ENCODE results near the gene PDE4B. TPM values are rescaled to one million over a fixed set of nuclear protein-coding genes. Genes with fewer than 3 reads are reported as not detected.

The PDE4B gene
- total RNA-seq, 1 experiment from 2014 or later, result 83.5 TPM

DNA sequence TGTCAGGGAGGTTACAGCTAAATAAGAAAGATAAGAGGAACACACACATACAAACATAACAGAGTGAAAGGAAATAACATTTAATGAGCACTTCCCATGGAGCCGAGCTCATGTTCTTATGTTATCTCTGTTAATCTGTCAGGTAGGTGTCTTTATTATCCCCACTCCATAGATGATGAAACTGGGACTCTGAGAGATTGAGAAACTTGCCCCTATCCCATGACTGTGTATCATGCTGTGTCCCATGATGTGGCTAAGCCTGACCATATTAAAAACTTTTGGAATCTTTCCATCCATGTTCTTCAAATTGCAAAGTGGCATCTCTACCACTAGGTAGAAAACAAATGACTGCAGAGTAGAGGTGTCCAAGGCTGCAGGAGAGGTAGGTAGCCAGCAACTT, 456.1 kb downstream of the PDE4B start:
- no peak for DNase-seq (ENCODE audit: extremely low read depth, low read depth)

DNA sequence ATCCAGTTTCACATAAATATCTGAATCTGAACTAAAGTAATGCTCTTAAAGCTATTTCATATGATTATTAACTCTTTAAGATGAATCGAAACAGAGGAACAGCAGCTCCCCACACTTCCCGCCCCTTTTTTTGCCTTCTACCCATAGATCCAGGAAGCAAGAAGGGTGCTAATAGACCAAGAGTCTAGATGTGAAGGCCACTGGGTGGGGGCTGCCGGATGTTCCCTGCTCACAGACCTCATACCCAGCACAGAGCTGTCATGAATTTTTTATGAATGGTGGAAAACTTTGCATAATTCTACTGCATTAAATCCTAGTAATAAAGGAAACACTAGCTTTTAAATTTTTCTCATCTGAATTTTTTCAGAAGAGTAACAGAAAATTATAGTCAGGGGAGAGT, 457.4 kb downstream of the PDE4B start:
- DNase-seq (ENCODE audit: extremely low read depth, low read depth), result no peak

DNA sequence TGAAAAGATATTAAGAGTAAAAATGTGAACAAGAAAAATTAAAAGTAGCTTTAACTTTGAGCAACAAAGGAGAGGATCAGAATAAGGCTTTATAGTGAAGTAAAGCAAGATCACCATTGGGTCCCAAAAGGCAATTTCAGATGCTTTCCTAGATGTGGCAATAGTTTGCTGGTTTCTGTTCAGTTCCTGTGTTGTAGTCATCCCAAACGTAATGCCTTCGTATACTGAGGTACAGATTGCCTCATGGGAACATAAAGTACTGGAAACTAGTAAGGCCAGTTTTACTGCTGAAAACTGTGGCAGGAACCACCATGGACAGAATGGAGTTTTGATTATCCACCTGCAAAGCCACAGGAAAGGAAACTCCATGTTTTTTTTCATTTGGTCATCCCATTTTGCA, 457.8 kb downstream of the PDE4B start:
- DNase-seq (ENCODE audit: extremely low read depth, low read depth), result no peak

DNA sequence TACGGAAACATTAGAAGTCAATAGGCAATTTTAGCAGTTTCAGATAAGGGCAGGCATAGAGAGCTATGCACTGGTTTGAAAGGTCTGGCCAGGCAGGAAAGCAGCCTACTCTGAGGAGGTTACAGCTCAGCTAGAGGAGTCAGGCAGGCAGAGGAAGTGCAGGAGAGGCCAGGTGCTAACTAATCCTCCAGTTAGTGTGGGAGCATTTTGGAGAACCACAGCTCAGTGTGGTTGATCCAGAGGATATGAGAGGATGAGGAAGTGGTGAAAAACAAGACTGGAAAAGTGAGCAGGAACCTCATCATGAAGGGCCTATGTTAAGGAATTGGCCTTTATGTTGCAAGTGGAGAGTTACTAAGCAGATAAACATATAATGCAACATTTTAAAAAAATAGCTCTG, 458.9 kb downstream of the PDE4B start:
- no peak for DNase-seq (ENCODE audit: extremely low read depth, low read depth)

DNA sequence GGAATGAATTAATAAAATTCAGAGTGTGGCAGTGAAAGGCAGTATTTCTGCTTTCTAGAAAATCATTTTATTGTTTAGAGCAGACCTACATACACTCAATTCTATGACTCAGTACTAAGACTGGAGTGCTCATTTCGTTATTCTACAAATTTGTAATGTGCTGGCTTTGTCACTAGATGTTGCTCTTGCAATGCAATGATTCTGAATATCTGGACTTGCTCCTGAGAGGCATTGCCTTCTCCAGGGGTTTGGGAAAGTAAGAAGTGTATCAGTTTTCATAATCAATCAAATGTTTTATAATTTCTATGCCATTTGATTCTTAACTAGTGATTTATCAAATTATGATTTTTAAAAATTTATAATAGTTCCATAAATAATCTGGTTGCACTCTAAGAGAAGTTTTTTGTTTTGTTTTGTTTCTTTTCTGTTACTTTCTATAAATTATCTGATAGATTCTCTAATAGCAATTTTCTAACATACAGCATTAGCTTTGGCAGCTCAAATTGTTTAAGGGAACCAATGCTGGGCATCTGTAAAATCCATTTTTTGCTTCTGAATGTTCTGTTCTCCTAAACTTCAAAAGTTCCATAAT, 460.7 kb downstream of the PDE4B start:
- DNase-seq (ENCODE audit: extremely low read depth, low read depth), result peak; percentile 78

DNA sequence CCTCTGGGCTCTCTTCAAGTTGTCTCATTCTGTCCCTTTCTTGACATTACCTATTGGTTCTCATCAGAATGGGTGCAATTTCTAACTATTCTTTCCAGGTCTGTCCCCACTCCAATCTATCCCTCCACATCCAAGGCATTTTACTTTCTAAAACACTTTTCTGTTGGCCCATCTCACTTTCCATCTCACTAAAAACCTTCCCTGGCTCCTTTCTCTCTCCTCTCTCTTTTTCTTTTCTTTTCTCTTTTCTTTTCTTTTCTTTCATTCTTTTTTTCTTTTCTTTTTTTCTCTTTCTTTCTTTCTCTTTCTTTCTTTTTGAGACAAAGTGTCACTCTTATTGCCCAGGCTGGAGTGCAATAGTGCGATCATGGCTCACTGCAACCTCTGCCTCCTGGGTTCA, 462.1 kb downstream of the PDE4B start:
- DNase-seq (ENCODE audit: extremely low read depth, low read depth), result no peak

DNA sequence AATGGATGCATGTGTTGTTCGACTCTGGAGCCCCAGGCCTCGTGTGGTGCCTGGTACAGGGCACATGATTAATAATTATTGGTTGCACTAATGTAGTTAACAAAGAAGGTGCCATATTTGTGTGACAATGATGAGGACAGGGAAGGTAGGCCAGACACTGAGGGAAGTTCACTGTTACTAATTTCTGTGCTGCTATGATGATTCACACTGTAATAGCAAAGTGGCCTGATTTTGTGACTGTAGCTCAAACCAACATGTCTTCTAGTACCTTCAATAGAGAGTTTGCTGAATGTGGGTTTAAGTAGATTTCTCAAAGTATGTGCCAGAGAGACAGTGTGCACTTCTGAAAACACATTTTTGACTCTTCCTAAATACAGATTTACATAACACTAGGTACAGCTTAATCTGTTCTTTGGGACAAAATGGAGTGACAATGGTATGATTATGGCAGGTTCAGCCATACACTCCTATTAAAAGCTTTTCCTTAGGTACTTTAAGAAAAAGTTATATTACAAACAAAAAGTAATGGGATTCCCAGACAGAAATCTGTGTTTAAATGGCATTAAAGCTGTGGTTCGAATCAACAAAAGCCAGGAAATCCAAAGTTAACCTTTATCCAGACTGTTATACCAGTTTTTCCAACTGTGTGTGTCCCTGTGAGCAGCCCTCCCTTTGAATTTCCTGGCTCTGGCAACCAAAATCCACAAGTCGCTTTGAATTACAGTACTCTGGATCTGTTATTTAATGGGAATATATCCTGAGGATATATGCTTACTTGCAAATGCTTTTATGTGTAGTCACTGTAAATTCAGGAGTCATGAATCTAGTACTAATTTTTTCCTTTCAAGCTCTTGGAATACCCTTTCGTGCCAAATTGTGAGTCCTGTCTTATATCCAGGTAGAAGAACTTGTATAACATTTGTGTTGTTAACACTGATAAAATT, 464.2 kb downstream of the PDE4B start:
- no peak for DNase-seq (ENCODE audit: extremely low read depth, low read depth)

DNA sequence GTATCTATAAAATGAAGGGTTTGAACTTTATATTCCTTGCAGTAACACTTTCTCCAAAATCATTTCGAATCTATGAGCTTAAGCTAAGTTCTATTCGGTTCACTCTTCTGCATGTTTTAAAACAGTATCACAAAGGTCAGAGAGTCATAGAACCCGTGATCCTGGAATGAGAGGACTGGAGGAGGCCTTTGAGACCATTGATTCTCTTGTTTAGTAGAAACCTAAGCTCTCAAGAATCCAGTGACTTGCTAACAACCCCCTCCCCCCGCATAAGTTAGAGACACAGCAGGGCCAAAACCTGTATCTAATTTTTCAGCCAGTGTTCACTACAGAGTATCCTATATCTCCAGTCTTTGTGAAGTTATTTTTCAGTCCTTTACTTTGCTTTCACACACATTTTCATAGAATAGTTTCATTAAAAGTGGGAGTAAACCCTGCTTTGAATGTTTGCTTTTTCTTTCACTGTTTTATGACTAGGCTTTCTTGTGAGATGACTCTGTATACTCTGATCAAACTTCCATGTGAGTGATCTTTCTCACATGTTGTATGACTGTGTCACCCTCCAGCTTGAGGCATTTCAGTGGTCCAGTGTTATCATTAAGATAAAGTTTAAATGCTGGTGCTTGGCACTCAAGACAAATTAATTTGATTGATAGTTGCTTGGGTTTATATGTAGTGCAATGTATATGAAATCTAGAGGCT, 465.9 kb downstream of the PDE4B start:
- DNase-seq (ENCODE audit: extremely low read depth, low read depth), result no peak

DNA sequence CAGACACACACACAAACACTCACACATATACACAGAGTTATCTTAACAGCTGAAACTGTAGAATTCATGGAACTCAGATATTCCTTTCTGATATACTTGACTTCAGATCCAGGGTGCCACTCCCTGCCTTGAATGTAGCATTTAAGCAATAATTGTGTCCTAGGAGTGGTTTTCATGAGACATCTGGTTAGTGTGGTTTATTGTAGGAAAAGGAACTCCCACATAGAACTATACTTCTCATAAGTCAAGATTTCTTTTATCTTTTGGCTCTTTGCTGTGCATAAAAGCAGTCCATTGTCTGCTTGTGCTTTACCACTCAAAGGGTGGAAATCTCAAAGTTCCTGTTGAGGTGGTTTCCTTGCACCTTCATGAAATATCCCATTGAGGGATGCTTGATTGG, 468.7 kb downstream of the PDE4B start:
- DNase-seq (ENCODE audit: extremely low read depth, low read depth), result no peak

DNA sequence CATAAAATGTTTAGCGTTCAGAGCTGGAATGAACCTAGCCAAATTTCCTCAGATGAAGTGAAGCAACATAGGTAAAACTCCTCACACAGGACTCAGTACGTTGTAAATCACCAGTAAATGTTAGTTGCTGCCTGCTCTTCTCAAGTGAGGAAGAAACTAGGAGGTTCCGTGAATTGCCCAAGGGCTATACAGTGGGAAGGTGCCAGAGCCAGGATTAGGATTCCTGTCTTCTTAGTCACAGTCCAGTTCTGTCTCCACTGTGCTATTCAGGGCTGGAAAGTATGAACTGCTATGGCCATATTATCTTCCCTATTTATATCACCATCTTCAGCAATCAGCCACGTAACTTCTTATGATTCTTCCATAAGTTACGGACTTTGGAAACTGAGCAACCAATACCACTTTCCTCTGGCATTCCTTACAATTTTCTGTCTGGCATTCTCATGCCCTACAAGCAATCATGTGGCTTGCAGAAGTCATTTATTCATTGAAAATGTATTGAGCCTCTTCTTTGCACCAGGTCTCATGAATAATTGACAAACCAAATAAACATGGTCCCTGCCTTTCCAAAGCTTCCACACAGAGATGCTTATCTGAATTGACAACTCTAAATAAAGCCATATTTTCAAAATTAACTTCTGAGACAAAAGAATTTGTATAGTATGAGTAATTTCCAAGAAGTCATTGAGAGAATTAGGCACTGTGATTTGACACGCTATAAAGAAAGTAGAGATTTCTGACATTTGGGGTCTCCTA, 469.7 kb downstream of the PDE4B start:
- peak; percentile 73 for DNase-seq (ENCODE audit: extremely low read depth, low read depth)

DNA sequence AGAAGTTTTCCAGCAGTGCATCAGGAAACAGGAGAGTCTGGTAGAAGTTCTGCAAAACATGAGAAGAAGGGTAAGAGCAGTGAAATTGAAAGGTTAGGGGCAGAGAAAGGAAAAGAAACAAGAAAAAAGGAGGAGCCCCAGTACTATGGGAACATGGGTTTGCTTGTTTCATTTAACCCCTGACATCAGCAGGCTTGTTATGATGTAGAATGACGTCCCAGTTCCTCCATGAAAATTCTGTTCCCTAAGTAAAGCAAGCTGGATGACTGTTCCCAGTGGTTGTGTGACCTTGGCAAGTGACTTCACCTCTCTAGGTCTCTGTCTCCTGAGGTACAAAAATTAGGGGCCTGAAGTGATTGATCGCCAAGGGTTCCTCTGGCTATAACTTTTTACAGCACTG, 472.6 kb downstream of the PDE4B start:
- DNase-seq (ENCODE audit: extremely low read depth, low read depth), result no peak

DNA sequence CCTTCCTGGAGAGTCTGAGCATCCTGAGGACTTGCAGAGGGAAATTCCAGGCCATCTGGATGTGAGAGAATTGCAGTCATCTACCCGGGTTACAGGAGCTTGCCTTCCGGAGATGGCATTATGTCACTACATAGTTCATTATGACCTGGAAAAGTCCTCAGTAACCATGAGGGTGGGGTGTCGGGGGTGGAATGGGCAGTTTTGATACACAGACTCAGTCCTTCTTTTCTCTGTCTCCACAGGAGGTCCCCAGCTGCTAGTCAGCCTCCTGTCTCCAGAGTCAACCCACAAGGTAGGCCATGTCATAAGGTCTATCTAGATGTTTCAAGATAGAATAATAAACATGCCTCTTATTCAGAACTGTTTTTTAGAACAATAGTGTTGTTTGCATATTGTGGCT, 473.1 kb downstream of the PDE4B start:
- no peak for DNase-seq (ENCODE audit: extremely low read depth, low read depth)

DNA sequence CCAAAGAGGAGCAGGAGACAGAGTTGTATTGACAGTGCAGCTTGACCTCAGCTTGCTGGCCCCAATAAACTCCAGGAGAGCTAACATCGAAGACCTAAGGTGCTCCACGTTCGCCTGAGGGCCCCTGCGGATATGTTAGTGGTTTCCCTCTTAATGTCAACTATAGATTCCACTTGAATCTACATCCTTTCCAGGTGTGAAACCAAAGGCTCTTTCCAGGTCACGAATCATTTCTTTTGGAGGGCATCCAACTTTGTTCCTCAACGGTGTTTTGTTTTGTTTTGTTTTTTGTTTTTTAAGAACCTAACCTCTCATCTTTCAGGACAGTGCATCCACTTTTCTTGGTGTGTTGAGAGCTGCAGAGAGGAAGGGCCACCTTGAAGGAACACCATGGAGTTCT, 473.7 kb downstream of the PDE4B start:
- DNase-seq (ENCODE audit: extremely low read depth, low read depth), result no peak

DNA sequence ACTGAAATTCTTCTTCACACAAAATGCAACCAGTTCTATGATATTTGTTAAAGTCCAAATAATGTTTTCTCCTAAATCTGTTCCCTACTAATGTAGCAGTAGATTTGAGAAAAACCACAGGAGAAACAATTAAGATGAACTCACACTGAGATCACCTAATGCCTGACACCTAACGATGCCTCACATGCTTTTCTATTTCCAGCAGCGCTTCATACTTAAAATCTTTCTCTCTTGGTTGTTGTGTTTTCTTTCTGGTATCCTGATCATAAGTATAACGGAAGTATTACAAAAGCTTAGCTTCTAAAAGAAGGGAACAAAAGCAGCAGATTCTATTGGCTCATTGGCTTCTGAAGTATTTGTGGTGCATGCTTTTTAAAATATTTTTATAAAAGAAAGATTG, 474.1 kb downstream of the PDE4B start:
- DNase-seq (ENCODE audit: extremely low read depth, low read depth), result no peak

DNA sequence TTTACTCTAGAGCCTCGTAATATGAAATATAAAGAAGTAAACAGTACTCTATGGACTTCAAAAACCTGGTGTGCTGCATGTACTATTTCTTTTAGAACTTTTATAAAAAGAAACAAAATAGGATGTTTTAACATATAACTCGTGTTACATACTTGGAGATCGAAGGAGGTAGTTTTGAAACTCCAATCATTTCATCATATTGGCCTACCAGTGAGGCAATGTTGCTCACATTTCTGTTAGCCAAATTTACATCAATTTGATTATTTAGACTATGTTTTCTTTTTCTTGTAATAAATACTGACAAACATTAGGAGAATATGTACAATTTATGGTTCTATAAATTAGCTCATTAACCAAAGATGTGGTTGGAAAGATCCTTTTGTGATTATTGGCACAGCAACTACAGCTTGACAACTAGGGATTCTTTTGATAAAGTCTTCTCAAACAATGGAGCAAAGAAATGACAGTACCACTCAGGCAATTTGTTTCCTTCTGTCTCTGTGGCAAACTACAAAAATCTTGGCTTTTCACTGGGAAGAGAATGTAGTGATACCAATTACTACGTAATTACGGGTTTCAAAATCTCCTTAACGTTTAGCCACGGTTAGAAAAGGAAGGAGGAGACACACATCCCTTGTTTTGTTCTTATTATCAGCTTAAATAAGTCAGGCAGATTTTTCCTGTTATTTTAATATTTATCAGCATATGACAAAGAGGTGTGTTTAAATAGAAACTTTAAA, 474.7 kb downstream of the PDE4B start:
- DNase-seq (ENCODE audit: extremely low read depth, low read depth), result no peak

DNA sequence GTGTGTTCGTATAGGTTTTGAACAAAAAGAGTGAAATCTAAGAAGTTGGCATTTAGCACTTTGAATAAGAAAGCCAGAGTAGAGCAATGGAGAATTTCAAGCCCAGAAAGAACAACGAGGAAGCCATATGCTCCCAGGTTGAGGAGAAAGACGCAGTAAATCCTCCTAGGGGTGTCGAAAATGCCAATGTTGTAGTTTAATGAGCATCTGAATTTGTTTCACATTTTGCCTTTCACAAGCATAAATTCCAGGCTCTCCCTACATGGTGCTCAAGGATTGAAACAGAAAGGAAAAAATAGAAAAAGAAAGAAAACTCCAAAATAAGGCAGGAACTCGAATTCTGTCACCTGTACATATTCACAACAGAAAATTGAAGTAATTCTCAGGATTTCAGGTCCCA, 476.5 kb downstream of the PDE4B start:
- DNase-seq (ENCODE audit: extremely low read depth, low read depth), result no peak

DNA sequence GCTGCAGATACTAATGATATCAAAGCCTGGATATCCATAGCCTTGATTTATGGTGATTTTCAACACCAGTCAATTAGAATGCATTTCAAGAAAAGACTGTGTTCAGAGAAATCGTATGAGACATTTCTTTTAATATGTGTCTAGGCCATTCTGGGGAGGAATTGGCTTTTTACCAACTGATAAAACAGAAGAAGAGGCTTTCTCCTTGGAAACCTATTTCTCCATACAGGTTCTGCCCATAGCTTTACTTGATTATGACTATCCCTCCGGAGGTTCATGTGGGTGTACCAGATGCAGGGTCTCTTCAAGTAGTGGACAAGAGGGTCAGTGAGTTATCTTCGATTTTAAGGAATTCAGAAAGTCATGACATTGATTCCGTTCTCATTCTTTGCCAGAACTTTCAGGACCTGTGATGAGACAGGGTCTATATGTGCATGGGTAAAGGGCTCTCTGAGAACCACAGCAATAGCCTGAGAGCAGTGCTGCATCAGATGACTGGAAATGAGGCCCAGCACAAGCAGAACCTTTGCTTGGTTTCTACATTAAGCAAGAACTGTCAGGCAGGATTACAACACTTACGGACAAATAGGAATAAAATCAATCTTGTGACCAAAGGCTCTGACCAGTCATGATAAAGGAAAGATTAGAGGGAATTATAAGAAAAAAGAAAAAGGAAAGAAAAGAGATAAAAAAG, 477.6 kb downstream of the PDE4B start:
- DNase-seq (ENCODE audit: extremely low read depth, low read depth), result no peak

DNA sequence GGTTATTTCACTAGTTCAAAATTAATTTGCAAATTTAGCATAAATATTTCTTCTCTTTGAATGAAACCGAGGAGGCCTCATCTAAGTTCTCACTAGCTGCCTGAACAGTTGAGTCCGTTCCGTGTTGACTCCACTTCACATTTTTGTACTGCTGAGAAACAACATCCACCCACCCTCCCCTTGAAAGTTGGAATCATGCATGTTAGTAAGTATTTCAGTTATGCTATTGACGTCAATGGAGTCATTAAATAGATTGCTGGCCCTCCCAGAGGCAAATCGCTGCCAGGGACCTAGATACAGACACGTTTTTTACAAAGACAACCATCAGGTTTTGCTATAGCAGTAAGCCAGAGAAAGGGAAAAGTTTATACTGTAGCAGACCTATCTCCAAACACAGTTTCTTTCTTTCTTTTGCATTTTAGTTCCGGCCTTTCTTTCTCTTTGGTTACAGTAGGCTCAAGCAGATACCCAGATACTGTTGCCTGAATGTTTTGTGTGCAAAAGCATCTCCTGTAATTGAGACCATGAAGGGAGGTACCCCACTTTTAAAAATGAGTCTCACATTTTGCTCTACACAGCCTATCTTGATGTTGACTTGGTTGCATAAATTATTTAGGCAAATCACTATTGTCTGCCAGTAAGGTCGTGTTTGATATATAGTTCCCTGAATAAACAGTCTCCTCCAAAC, 478.7 kb downstream of the PDE4B start:
- DNase-seq (ENCODE audit: extremely low read depth, low read depth), result peak; percentile 97

DNA sequence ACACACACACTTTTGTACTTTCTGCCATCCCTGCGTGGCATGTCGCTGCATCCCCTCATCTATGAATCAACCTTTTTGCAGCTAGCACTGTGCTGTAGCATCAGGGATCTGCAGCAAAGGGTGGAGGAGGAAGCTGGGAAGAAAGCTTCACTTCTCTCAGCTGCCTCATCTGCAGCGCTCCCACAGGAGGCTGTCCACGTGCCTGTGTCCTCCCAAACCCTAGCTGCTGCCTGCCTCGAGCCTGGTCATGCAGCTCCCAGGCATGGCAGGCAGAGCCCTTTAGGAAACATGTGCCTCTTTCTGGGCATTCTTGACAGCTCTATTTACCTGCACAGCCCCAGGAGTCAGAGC, 479.2 kb downstream of the PDE4B start:
- DNase-seq (ENCODE audit: extremely low read depth, low read depth), result peak; percentile 85

Data from NCI-H460 (cell line).